Esophagus muscularis mucosa (tissue), 4 donors: ENCODE results near the gene ABCC12.

Experiments used
- CTCF ChIP-seq, 3 experiments: fragments of 200-600 bp in 2 of 3; fragments of 450-650 bp in 1 of 3; sonication (generic) in 2 of 3; IDR thresholded peaks; one replicate each; pipeline ENCODE4 v1.5.1; 2017 to 2019; ENCODE audit warnings: antibody characterized with exemption in 3 of 3, mild to moderate bottlenecking in 2 of 3, moderate library complexity in 1 of 3
- EP300 ChIP-seq: sonication (generic); formaldehyde crosslinking; IDR thresholded peaks from one replicate; pipeline ENCODE4 v1.6.1; 2017; ENCODE audit warnings: antibody characterized with exemption
- POLR2A ChIP-seq: fragments of 450-650 bp; IDR thresholded peaks from one replicate; pipeline ENCODE4 v1.6.1; 2017; ENCODE audit warnings: antibody characterized with exemption, moderate library complexity, mild to moderate bottlenecking, low read depth
- POLR2AphosphoS5 ChIP-seq, 2 donors: sonication (generic); formaldehyde crosslinking; IDR thresholded peaks; one replicate each; pipeline ENCODE4 v1.6.1; 2017; ENCODE audit warnings: antibody characterized with exemption in 2 of 2

DNA sequence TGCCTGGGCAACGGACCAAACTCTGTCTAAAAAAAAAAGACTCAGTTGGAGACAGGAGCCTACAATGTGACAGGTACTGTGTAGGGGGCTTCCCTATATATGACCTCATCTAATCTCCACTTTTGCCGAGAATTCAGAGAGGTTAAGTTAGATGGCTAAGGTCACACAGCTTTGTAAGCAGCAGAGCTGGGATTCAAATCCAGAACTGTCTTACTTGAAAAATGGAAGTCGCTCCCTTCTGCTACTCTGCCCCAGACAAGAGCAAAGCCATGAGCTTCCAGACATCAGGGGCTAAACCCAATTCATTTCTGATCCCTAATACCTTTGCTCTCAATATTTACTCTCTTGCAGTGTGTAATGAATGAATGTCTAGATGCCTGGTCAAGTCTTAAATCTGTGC is 41.5 kb upstream of the ABCC12 start:
- TF ChIP-seq POLR2A (no peak), CTCF (IDR thresholded peaks at IDR 0.05) (no peak), EP300 (no peak), POLR2AphosphoS5 (IDR thresholded peaks at IDR 0.05) (no peak)
